Calu3 (cell line): ENCODE results near the gene ECT2L. TPM values are rescaled to one million over a fixed set of nuclear protein-coding genes. Genes with fewer than 3 reads are reported as not detected.

ENCODE experiments used
- BruUV-seq: library from RNA; stranded (reverse); fragments of 400-500 nt; replicated peaks from 2 replicates; lab custom pipeline; 2021; lab: Mats Ljungman, UMichigan
- CTCF ChIA-PET: fragments of 300-600 bp; sonication (Branson Sonifier 250); formaldehyde crosslinking; loops from one replicate; lab custom pipeline; 2022; ENCODE audit warnings: antibody characterized with exemption; lab: Charles Lee
- DNase-seq: peaks from one replicate; pipeline ENCODE4 v3.0.0; 2022
- H3K27ac Mint-ChIP-seq: one replicate; pipeline ENCODE4 v1.8.0; 2022; ENCODE audit warnings: mixed read lengths; ENCODE audit not compliant: unreplicated experiment
- H3K27me3 Mint-ChIP-seq: one replicate; pipeline ENCODE4 v1.8.0; 2022; ENCODE audit warnings: mixed read lengths; ENCODE audit not compliant: unreplicated experiment
- H3K36me3 Mint-ChIP-seq: one replicate; pipeline ENCODE4 v1.8.0; 2022; ENCODE audit warnings: mild to moderate bottlenecking, moderate library complexity, mixed read lengths; ENCODE audit not compliant: insufficient read depth, unreplicated experiment
- H3K4me1 Mint-ChIP-seq: one replicate; pipeline ENCODE4 v1.8.0; 2022; ENCODE audit warnings: mild to moderate bottlenecking, low read depth, mixed read lengths; ENCODE audit not compliant: unreplicated experiment
- H3K4me3 Mint-ChIP-seq: one replicate; pipeline ENCODE4 v1.8.0; 2022; ENCODE audit warnings: mild to moderate bottlenecking, low read depth, moderate library complexity, mixed read lengths; ENCODE audit not compliant: unreplicated experiment
- H3K9me3 Mint-ChIP-seq: one replicate; pipeline ENCODE4 v1.8.0; 2022; ENCODE audit warnings: low read depth, mixed read lengths; ENCODE audit not compliant: unreplicated experiment
- CTCF ChIP-seq: fragments of 200-600 bp; IDR thresholded peaks from one replicate; pipeline ENCODE4 v1.8.0; 2022; ENCODE audit warnings: antibody characterized with exemption; ENCODE audit not compliant: unreplicated experiment
- intact Hi-C: fragments of 100-400 bp; cut with micrococcal nuclease; formaldehyde crosslinking; loops from one replicate; pipeline ENCODE4 v1.10.0; 2022; ENCODE audit not compliant: unreplicated experiment
- total RNA-seq: library from RNA; stranded (reverse); gene quantifications from 2 replicates; pipeline ENCODE4 v1.2.3, GENCODE V29; 2022

The ECT2L gene
- total RNA-seq, 1 experiment from 2014 or later, result not detected

GRCh38 chr6:138844192-138844591, 48.3 kb downstream of the ECT2L start:
- Mint-ChIP-seq H3K9me3 (no peaks in the 10 kb centered on the region), H3K27ac (no peak overlapping the region), H3K4me1 (no peaks in the 10 kb centered on the region), H3K36me3 (no peaks in the 10 kb centered on the region), H3K4me3 (no peak overlapping the region), H3K27me3 (no peaks in the 10 kb centered on the region)
- no TSS peak for BruUV-seq
- DNase-seq, result no peak
- TF ChIP-seq CTCF, result no peak
- CTCF ChIA-PET, result no interaction called here
- intact Hi-C loops, result no loop called here

- BruUV-seq, result no TSS peak
- Mint-ChIP-seq H3K9me3 (no peaks in the 10 kb centered on the region), H3K27ac (no peak overlapping the region), H3K36me3 (no peaks in the 10 kb centered on the region), H3K4me1 (no peaks in the 10 kb centered on the region), H3K27me3 (no peaks in the 10 kb centered on the region), H3K4me3 (no peak overlapping the region)
- intact Hi-C loops, result no loop called here
- no peak for DNase-seq
- TF ChIP-seq CTCF, result no peak
- CTCF ChIA-PET, result no interaction called here
Observed at GRCh38 chr6:138847884-138848283, 52.0 kb downstream of the ECT2L start.

- intact Hi-C loops, result no loop called here
- no peak for TF ChIP-seq CTCF
- BruUV-seq, result no TSS peak
- Mint-ChIP-seq H3K27me3 (no peaks in the 10 kb centered on the region), H3K9me3 (no peaks in the 10 kb centered on the region), H3K27ac (no peak overlapping the region), H3K4me1 (no peaks in the 10 kb centered on the region), H3K4me3 (no peak overlapping the region), H3K36me3 (no peaks in the 10 kb centered on the region)
- CTCF ChIA-PET, result no interaction called here
- DNase-seq, result no peak
Observed at GRCh38 chr6:138848461-138848860, 52.6 kb downstream of the ECT2L start.

GRCh38 chr6:138849791-138850190, 53.9 kb downstream of the ECT2L start:
- no peak for DNase-seq
- H3K27me3 Mint-ChIP-seq, result no peaks in the 10 kb centered on the region
- no peak for TF ChIP-seq CTCF
- CTCF ChIA-PET, result no interaction called here
- no peaks in the 10 kb centered on the region for H3K36me3 Mint-ChIP-seq
- H3K9me3 Mint-ChIP-seq, result no peaks in the 10 kb centered on the region
- BruUV-seq, result no TSS peak
- intact Hi-C loops, result no loop called here
- no peak overlapping the region for H3K4me3 Mint-ChIP-seq
- no peaks in the 10 kb centered on the region for H3K4me1 Mint-ChIP-seq
- H3K27ac Mint-ChIP-seq, result no peak overlapping the region
